ENCODE measurements around the gene OCSTAMP. TPM values are rescaled to one million over a fixed set of nuclear protein-coding genes. Genes with fewer than 3 reads are reported as not detected.

The OCSTAMP gene
- total RNA-seq, 1 donor from 2014 or later, result not detected

GRCh38 chr20:46541229-46541935, 9.1 kb downstream of the OCSTAMP start:
- ATAC-seq (no peak), DNase-seq (ENCODE audit: low spot score) (no peak)
- intact Hi-C loops (cut with DNase I), result loop anchor here (10.0 kb wide), 1 partner anchor 143 kb away; the partner anchor contains the start of gene TP53RK

GRCh38 chr20:46539113-46539512, 11.3 kb downstream of the OCSTAMP start:
- intact Hi-C loops (cut with DNase I), result no loop called here
- DNase-seq (ENCODE audit: low spot score) (no peak), ATAC-seq (no peak)

DNA sequence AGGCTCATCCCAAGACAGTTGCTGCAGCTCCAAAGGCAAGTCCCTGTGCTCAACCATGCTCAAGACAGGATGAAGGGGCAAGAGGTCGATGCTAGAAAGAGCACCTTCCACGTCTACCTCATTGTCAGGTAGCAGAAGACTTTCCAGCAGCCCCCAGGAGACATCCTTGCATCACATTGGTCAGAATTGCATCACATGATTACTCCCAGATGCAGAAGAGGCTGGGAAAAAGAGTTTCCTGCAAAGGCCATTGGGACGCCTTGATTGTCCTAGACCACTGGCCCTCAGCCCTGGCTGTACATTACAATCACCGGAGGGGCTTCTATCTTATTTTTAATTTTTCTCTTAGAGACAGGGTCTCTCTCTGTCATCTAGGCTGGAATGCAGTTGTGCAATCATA, 19.8 kb downstream of the OCSTAMP start:
- intact Hi-C loops (cut with DNase I), result no loop called here
- ATAC-seq (no peak), DNase-seq (ENCODE audit: low spot score) (no peak)

- DNase-seq (ENCODE audit: low spot score), result no peak
- intact Hi-C loops (cut with DNase I), result no loop called here
- ATAC-seq, result no peak
Observed at GRCh38 chr20:46523696-46524328, 26.6 kb downstream of the OCSTAMP start.

- no peak for ATAC-seq
- DNase-seq (ENCODE audit: low spot score), result no peak
- intact Hi-C loops (cut with DNase I), result no loop called here
Observed at GRCh38 chr20:46523108-46523507, 27.3 kb downstream of the OCSTAMP start.

DNA sequence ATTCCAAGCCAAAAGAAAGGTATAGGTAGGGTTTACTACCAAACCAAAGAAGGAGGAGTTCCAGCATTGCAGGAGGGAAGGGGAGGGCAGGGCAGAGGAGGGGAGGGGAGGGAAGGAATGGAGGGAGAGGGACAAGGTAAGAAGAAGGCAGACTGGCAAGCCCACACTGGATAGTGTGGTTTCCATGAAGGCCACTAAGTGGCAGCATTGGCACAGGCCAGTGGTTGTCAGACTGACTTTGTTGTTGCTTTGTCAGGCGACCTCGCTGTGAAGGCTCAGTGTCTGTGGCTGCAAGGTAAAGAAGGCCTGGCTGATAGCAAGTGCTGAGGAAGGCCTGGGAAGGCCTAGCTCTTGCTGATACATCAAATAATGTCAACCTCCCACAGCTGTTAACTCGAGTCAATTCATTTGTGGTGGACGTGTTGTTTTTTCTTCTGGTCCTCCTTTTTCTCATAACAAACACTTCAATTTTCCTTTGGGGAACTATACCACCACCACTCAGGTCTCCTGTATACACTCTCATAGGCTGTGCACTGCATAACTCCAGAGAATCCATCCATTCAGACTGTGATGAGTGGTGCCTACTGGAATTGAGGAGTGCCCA, 29.4 kb downstream of the OCSTAMP start:
- intact Hi-C loops (cut with DNase I), result no loop called here
- ATAC-seq (peak; percentile 55), DNase-seq (ENCODE audit: low spot score) (peak; percentile 66)

GRCh38 chr20:46520540-46520939, 29.9 kb downstream of the OCSTAMP start:
- DNase-seq (ENCODE audit: low spot score) (no peak), ATAC-seq (no peak)
- intact Hi-C loops (cut with DNase I), result no loop called here

DNA sequence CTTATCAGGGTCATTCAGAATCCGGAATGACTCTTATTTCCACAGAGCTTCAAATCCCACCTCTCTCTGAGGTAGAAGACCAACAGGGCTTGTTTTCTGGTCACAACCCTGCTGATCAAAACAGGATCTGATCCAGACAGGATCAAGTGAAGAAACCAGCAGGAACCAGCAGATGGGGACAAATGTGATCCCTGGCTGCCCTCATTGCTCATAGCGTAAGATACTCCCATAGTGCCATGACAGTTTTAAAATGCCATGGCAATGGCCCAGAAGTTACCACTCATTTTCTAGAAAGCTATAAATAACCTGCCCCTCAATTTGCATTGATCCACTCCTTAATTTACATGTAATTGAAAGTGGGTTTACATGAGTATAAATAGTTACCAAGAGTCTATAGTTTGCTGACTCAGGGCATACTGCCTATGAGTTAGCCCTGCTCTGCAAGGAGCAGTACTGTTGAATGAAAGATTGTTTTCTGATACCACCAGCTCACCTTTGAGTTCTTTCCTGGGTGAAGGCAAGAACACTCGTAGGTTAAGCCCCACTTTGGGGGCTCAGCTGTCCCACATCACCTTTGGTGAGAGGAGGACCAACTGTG, 30.9 kb downstream of the OCSTAMP start:
- DNase-seq (ENCODE audit: low spot score) (no peak), ATAC-seq (no peak)
- intact Hi-C loops (cut with DNase I), result loop anchor here (10.0 kb wide), 1 partner anchor 695 kb away; the partner anchor contains the start of gene TNNC2

GRCh38 chr20:46512943-46513844, 37.3 kb downstream of the OCSTAMP start, which contains the start of gene ZNF334:
Gene ZNF334 (minus strand): TSS chr20:46513559. CDS start chr20:46512102, 1,457 bp downstream.
- intact Hi-C loops (cut with DNase I), result loop anchor here (10.0 kb wide), 1 partner anchor 688 kb away; the partner anchor contains the start of gene TNNC2
- ATAC-seq (peak; percentile 90), DNase-seq (ENCODE audit: low spot score) (peak; percentile 70)

DNA sequence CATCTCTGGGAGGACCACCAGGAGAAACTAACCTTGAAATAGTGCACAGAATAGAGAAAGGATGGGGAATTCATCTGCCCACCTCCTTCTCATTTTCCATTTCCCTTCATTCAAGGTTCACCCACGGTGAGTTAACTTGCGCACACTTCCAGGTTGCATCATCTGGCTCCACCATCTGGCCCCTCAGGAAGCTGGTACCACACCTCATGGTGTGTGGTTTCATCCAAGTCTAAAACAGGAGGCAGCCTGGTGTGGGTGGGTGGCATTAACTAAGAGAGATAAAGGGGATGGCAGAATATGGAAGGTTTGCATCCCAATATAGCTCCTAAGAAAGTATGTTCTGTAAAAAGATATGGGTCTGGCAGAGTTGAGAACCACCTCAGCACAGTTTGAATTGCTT, 40.9 kb downstream of the OCSTAMP start:
- intact Hi-C loops (cut with DNase I), result no loop called here
- no peak for ATAC-seq
- DNase-seq (ENCODE audit: low spot score), result no peak

GRCh38 chr20:46507760-46508407, 42.6 kb downstream of the OCSTAMP start:
- no peak for DNase-seq (ENCODE audit: low spot score)
- intact Hi-C loops (cut with DNase I), result no loop called here
- ATAC-seq, result no peak

- intact Hi-C loops (cut with DNase I), result no loop called here
- no peak for DNase-seq (ENCODE audit: low spot score)
Observed at GRCh38 chr20:46505506-46505905, 44.9 kb downstream of the OCSTAMP start.

GRCh38 chr20:46501961-46502360, 48.5 kb downstream of the OCSTAMP start:
- DNase-seq (ENCODE audit: low spot score) (no peak), ATAC-seq (no peak)
- intact Hi-C loops (cut with DNase I), result no loop called here

More at GRCh38 chr20:46505506-46505905, 44.9 kb downstream of the OCSTAMP start:
- ATAC-seq, result no peak

- intact Hi-C loops (cut with DNase I), result no loop called here
- DNase-seq (ENCODE audit: low spot score), result no peak
- ATAC-seq, result no peak
Observed at GRCh38 chr20:46501337-46501942, 49.0 kb downstream of the OCSTAMP start.

- intact Hi-C loops (cut with DNase I), result no loop called here
- DNase-seq (ENCODE audit: low spot score) (no peak), ATAC-seq (no peak)
Observed at GRCh38 chr20:46494077-46494476, 56.4 kb downstream of the OCSTAMP start.

GRCh38 chr20:46491354-46491753, 59.1 kb downstream of the OCSTAMP start:
- DNase-seq (ENCODE audit: low spot score) (no peak), ATAC-seq (no peak)

More at GRCh38 chr20:46491354-46491753, 59.1 kb downstream of the OCSTAMP start:
- intact Hi-C loops (cut with DNase I), result no loop called here
